Measurements from ENCODE around the gene GULP1.

Gene GULP1

GRCh38 chr2:188471166-188471565 is 179.5 kb downstream of the GULP1 start:
- CTCF ChIA-PET, result no interaction called here
- no peak overlapping the region for H3K4me3 ChIP-seq (ENCODE audit: control insufficient read depth in 1 of 7, extremely low read depth in 1 of 7, insufficient read depth in 4 of 7, low read depth in 2 of 7, low read length in 6 of 7)
- no peaks in the 10 kb centered on the region for H3K9me3 ChIP-seq (ENCODE audit: control extremely low read depth in 1 of 5, control insufficient read depth in 4 of 5, insufficient read depth in 2 of 5, low read depth in 1 of 5, low read length in 4 of 5)
- no peaks in the 10 kb centered on the region for H3K36me3 ChIP-seq (ENCODE audit: control insufficient read depth in 4 of 4, insufficient read depth in 4 of 4, low read length in 3 of 4)
- no peaks in the 10 kb centered on the region for H3K27me3 ChIP-seq (replicated peaks in 2 of 5; ENCODE audit: control insufficient read depth in 4 of 5, insufficient read depth in 5 of 5, low read length in 4 of 5)
- H3K27ac ChIP-seq (ENCODE audit: insufficient read depth in 1 of 2, low read depth in 1 of 2, low read length in 2 of 2, poor library complexity in 1 of 2, severe bottlenecking in 2 of 2), result no peak overlapping the region
- WGBS (ENCODE audit: insufficient coverage), result no CpG with 5 or more reads among the region's 4 CpGs
- no peaks in the 10 kb centered on the region for H3K4me1 ChIP-seq (ENCODE audit: control extremely low read depth in 1 of 4, control insufficient read depth in 4 of 4, insufficient read depth in 4 of 4, low read length in 3 of 4)
- POLR2A ChIA-PET, result no interaction called here
- no peak for DNase-seq

- POLR2A ChIA-PET, result no interaction called here
- DNase-seq, result no peak
Measured at GRCh38 chr2:188473306-188473705, 181.6 kb downstream of the GULP1 start.

GRCh38 chr2:188474316-188474715 is 182.6 kb downstream of the GULP1 start:
- H3K4me1 ChIP-seq (ENCODE audit: control extremely low read depth in 1 of 4, control insufficient read depth in 4 of 4, insufficient read depth in 4 of 4, low read length in 3 of 4), result no peaks in the 10 kb centered on the region
- ChIA-PET CTCF (no interaction called here), POLR2A (no interaction called here)
- DNase-seq, result no peak
- H3K27me3 ChIP-seq (replicated peaks in 2 of 5; ENCODE audit: control insufficient read depth in 4 of 5, insufficient read depth in 5 of 5, low read length in 4 of 5), result no peaks in the 10 kb centered on the region
- H3K4me3 ChIP-seq (ENCODE audit: control insufficient read depth in 1 of 7, extremely low read depth in 1 of 7, insufficient read depth in 4 of 7, low read depth in 2 of 7, low read length in 6 of 7), result no peak overlapping the region
- H3K36me3 ChIP-seq (ENCODE audit: control insufficient read depth in 4 of 4, insufficient read depth in 4 of 4, low read length in 3 of 4), result no peaks in the 10 kb centered on the region
- 100% methylated on average over 1 of the region's 2 CpGs for WGBS (ENCODE audit: insufficient coverage)
- no peak overlapping the region for H3K27ac ChIP-seq (ENCODE audit: insufficient read depth in 1 of 2, low read depth in 1 of 2, low read length in 2 of 2, poor library complexity in 1 of 2, severe bottlenecking in 2 of 2)
- H3K9me3 ChIP-seq (ENCODE audit: control extremely low read depth in 1 of 5, control insufficient read depth in 4 of 5, insufficient read depth in 2 of 5, low read depth in 1 of 5, low read length in 4 of 5), result no peaks in the 10 kb centered on the region

More at GRCh38 chr2:188473306-188473705, 181.6 kb downstream of the GULP1 start:
- Histone ChIP-seq H3K27ac (ENCODE audit: insufficient read depth in 1 of 2, low read depth in 1 of 2, low read length in 2 of 2, poor library complexity in 1 of 2, severe bottlenecking in 2 of 2) (no peak overlapping the region), H3K4me1 (ENCODE audit: control extremely low read depth in 1 of 4, control insufficient read depth in 4 of 4, insufficient read depth in 4 of 4, low read length in 3 of 4) (no peaks in the 10 kb centered on the region), H3K9me3 (ENCODE audit: control extremely low read depth in 1 of 5, control insufficient read depth in 4 of 5, insufficient read depth in 2 of 5, low read depth in 1 of 5, low read length in 4 of 5) (no peaks in the 10 kb centered on the region), H3K4me3 (ENCODE audit: control insufficient read depth in 1 of 7, extremely low read depth in 1 of 7, insufficient read depth in 4 of 7, low read depth in 2 of 7, low read length in 6 of 7) (no peak overlapping the region), H3K36me3 (ENCODE audit: control insufficient read depth in 4 of 4, insufficient read depth in 4 of 4, low read length in 3 of 4) (no peaks in the 10 kb centered on the region), H3K27me3 (replicated peaks in 2 of 5; ENCODE audit: control insufficient read depth in 4 of 5, insufficient read depth in 5 of 5, low read length in 4 of 5) (no peaks in the 10 kb centered on the region)
- CTCF ChIA-PET, result no interaction called here
- WGBS (ENCODE audit: insufficient coverage), result 100% methylated on average over 2 of the region's 3 CpGs

GRCh38 chr2:188475945-188476344 is 184.3 kb downstream of the GULP1 start:
- Histone ChIP-seq H3K4me1 (ENCODE audit: control extremely low read depth in 1 of 4, control insufficient read depth in 4 of 4, insufficient read depth in 4 of 4, low read length in 3 of 4) (no peaks in the 10 kb centered on the region), H3K36me3 (ENCODE audit: control insufficient read depth in 4 of 4, insufficient read depth in 4 of 4, low read length in 3 of 4) (no peaks in the 10 kb centered on the region)
- CTCF ChIA-PET, result interaction anchor here (1.0 kb wide), 1 partner anchor 9 kb away, joined by 3 read pairs; no protein-coding TSS in a partner anchor

GRCh38 chr2:188477564-188478103 is 186.0 kb downstream of the GULP1 start:
- ChIA-PET CTCF (no interaction called here), POLR2A (no interaction called here)
- no peak for DNase-seq
- Histone ChIP-seq H3K27ac (ENCODE audit: insufficient read depth in 1 of 2, low read depth in 1 of 2, low read length in 2 of 2, poor library complexity in 1 of 2, severe bottlenecking in 2 of 2) (no peak overlapping the region), H3K4me3 (ENCODE audit: control insufficient read depth in 1 of 7, extremely low read depth in 1 of 7, insufficient read depth in 4 of 7, low read depth in 2 of 7, low read length in 6 of 7) (no peak overlapping the region), H3K27me3 (replicated peaks in 2 of 5; ENCODE audit: control insufficient read depth in 4 of 5, insufficient read depth in 5 of 5, low read length in 4 of 5) (no peaks in the 10 kb centered on the region), H3K36me3 (ENCODE audit: control insufficient read depth in 4 of 4, insufficient read depth in 4 of 4, low read length in 3 of 4) (no peaks in the 10 kb centered on the region), H3K4me1 (ENCODE audit: control extremely low read depth in 1 of 4, control insufficient read depth in 4 of 4, insufficient read depth in 4 of 4, low read length in 3 of 4) (no peaks in the 10 kb centered on the region), H3K9me3 (ENCODE audit: control extremely low read depth in 1 of 5, control insufficient read depth in 4 of 5, insufficient read depth in 2 of 5, low read depth in 1 of 5, low read length in 4 of 5) (no peaks in the 10 kb centered on the region)
- WGBS (ENCODE audit: insufficient coverage), result 79% methylated on average over 4 of the region's 5 CpGs

More at GRCh38 chr2:188475945-188476344, 184.3 kb downstream of the GULP1 start:
- Histone ChIP-seq H3K27ac (ENCODE audit: insufficient read depth in 1 of 2, low read depth in 1 of 2, low read length in 2 of 2, poor library complexity in 1 of 2, severe bottlenecking in 2 of 2) (no peak overlapping the region), H3K9me3 (ENCODE audit: control extremely low read depth in 1 of 5, control insufficient read depth in 4 of 5, insufficient read depth in 2 of 5, low read depth in 1 of 5, low read length in 4 of 5) (no peaks in the 10 kb centered on the region), H3K27me3 (replicated peaks in 2 of 5; ENCODE audit: control insufficient read depth in 4 of 5, insufficient read depth in 5 of 5, low read length in 4 of 5) (no peaks in the 10 kb centered on the region), H3K4me3 (ENCODE audit: control insufficient read depth in 1 of 7, extremely low read depth in 1 of 7, insufficient read depth in 4 of 7, low read depth in 2 of 7, low read length in 6 of 7) (no peak overlapping the region)
- POLR2A ChIA-PET, result no interaction called here
- DNase-seq, result no peak
- WGBS (ENCODE audit: insufficient coverage), result 100% methylated on average over 3 of the region's 4 CpGs

- Histone ChIP-seq H3K4me1 (ENCODE audit: control extremely low read depth in 1 of 4, control insufficient read depth in 4 of 4, insufficient read depth in 4 of 4, low read length in 3 of 4) (no peaks in the 10 kb centered on the region), H3K36me3 (ENCODE audit: control insufficient read depth in 4 of 4, insufficient read depth in 4 of 4, low read length in 3 of 4) (no peaks in the 10 kb centered on the region), H3K9me3 (ENCODE audit: control extremely low read depth in 1 of 5, control insufficient read depth in 4 of 5, insufficient read depth in 2 of 5, low read depth in 1 of 5, low read length in 4 of 5) (no peaks in the 10 kb centered on the region), H3K4me3 (ENCODE audit: control insufficient read depth in 1 of 7, extremely low read depth in 1 of 7, insufficient read depth in 4 of 7, low read depth in 2 of 7, low read length in 6 of 7) (no peak overlapping the region), H3K27me3 (replicated peaks in 2 of 5; ENCODE audit: control insufficient read depth in 4 of 5, insufficient read depth in 5 of 5, low read length in 4 of 5) (no peaks in the 10 kb centered on the region), H3K27ac (ENCODE audit: insufficient read depth in 1 of 2, low read depth in 1 of 2, low read length in 2 of 2, poor library complexity in 1 of 2, severe bottlenecking in 2 of 2) (no peak overlapping the region)
- POLR2A ChIA-PET, result interaction anchor here (0.7 kb wide), 1 partner anchor 64 kb away, joined by 3 read pairs; no protein-coding TSS in a partner anchor
- CTCF ChIA-PET, result no interaction called here
- whole genome bisulfite sequencing (ENCODE audit: insufficient coverage), result 80% methylated on average over 1 of the region's 1 CpG
- no peak for DNase-seq
Measured at GRCh38 chr2:188478724-188479123, 187.1 kb downstream of the GULP1 start.

- Histone ChIP-seq H3K4me3 (ENCODE audit: control insufficient read depth in 1 of 7, extremely low read depth in 1 of 7, insufficient read depth in 4 of 7, low read depth in 2 of 7, low read length in 6 of 7) (no peak overlapping the region), H3K27ac (ENCODE audit: insufficient read depth in 1 of 2, low read depth in 1 of 2, low read length in 2 of 2, poor library complexity in 1 of 2, severe bottlenecking in 2 of 2) (no peak overlapping the region), H3K4me1 (ENCODE audit: control extremely low read depth in 1 of 4, control insufficient read depth in 4 of 4, insufficient read depth in 4 of 4, low read length in 3 of 4) (no peaks in the 10 kb centered on the region), H3K9me3 (ENCODE audit: control extremely low read depth in 1 of 5, control insufficient read depth in 4 of 5, insufficient read depth in 2 of 5, low read depth in 1 of 5, low read length in 4 of 5) (no peaks in the 10 kb centered on the region), H3K36me3 (ENCODE audit: control insufficient read depth in 4 of 4, insufficient read depth in 4 of 4, low read length in 3 of 4) (no peaks in the 10 kb centered on the region), H3K27me3 (replicated peaks in 2 of 5; ENCODE audit: control insufficient read depth in 4 of 5, insufficient read depth in 5 of 5, low read length in 4 of 5) (no peaks in the 10 kb centered on the region)
- 89% methylated on average over 1 of the region's 2 CpGs for WGBS (ENCODE audit: insufficient coverage)
- ChIA-PET CTCF (no interaction called here), POLR2A (no interaction called here)
- DNase-seq, result no peak
Measured at GRCh38 chr2:188481474-188481873, 189.8 kb downstream of the GULP1 start.

Data from common myeloid progenitor, CD34-positive (primary cell).